IMR-90 (cell line): Measurements from ENCODE around the gene CSF1. TPM values are rescaled to one million over a fixed set of nuclear protein-coding genes. Genes with fewer than 3 reads are reported as not detected.

Source experiments
- ATAC-seq: fragments of 200-7000 bp; cut with Tn5 transposase; 2 replicates; pipeline ENCODE4 v1.9.1; 2020; ENCODE audit warnings: low read depth, mild to moderate bottlenecking, moderate library complexity
- BruUV-seq: library from RNA; stranded (reverse); fragments of 400-500 nt; replicated peaks from 2 replicates; lab custom pipeline; 2021; lab: Mats Ljungman, UMichigan
- CTCF ChIA-PET: fragments of 300-600 bp; formaldehyde crosslinking; extraction: SDS; loops from one replicate; lab custom pipeline; 2021; ENCODE audit warnings: antibody characterized with exemption; lab: Yijun Ruan, JAX
- POLR2A ChIA-PET: fragments of 300-600 bp; sonication (Branson Sonifier 250); formaldehyde crosslinking; loops from one replicate; lab custom pipeline; 2022; ENCODE audit warnings: antibody characterized with exemption; ENCODE audit not compliant: unreplicated experiment; lab: Charles Lee
- DNase-seq: peaks from one replicate; pipeline ENCODE4 v3.0.0; 2013
- H2AFZ ChIP-seq: replicated peaks from 2 replicates; pipeline ENCODE3; 2013; ENCODE audit warnings: low read length, mild to moderate bottlenecking; ENCODE audit not compliant: poor library complexity
- H2AK5ac ChIP-seq: 2 replicates; pipeline ENCODE4 v1.6.1; 2013; ENCODE audit warnings: low read depth, low read length, inconsistent platforms
- H2AK9ac ChIP-seq: replicated peaks from 2 replicates; pipeline ENCODE3; 2013; ENCODE audit warnings: mild to moderate bottlenecking, low read depth, low read length, moderate library complexity; ENCODE audit not compliant: poor library complexity
- H2BK120ac ChIP-seq: 2 replicates; pipeline ENCODE4 v1.6.1; 2013; ENCODE audit warnings: low read depth, low read length, inconsistent platforms
- H2BK15ac ChIP-seq: 3 replicates; pipeline ENCODE4 v1.6.1; 2013; ENCODE audit warnings: low read depth, low read length, inconsistent platforms
- H2BK20ac ChIP-seq: 2 replicates; pipeline ENCODE4 v1.6.1; 2013; ENCODE audit warnings: low read depth, mild to moderate bottlenecking, inconsistent platforms, low read length, moderate library complexity
- H2BK5ac ChIP-seq: 2 replicates; pipeline ENCODE4 v1.6.1; 2013; ENCODE audit warnings: mild to moderate bottlenecking, low read depth, low read length, inconsistent platforms; ENCODE audit not compliant: poor library complexity, severe bottlenecking
- H3K14ac ChIP-seq: replicated peaks from 2 replicates; pipeline ENCODE4 v1.6.1; 2013; ENCODE audit warnings: low read depth, low read length, inconsistent platforms
- H3K18ac ChIP-seq: 2 replicates; pipeline ENCODE4 v1.6.1; 2013; ENCODE audit warnings: low read depth, low read length, control low read depth
- H3K23ac ChIP-seq: 2 replicates; pipeline ENCODE4 v1.6.1; 2013; ENCODE audit warnings: low read depth, low read length, inconsistent platforms
- H3K27ac ChIP-seq: 2 replicates; pipeline ENCODE4 v1.5.1; 2013; ENCODE audit warnings: mild to moderate bottlenecking, control low read depth, low read length; ENCODE audit not compliant: insufficient read depth
- H3K27me3 ChIP-seq: 2 replicates; pipeline ENCODE4 v1.6.1; 2013; ENCODE audit warnings: low read length; ENCODE audit not compliant: control insufficient read depth, insufficient read depth
- H3K36me3 ChIP-seq: 2 replicates; pipeline ENCODE4 v1.6.1; 2013; ENCODE audit warnings: low read length, mixed read lengths; ENCODE audit not compliant: control insufficient read depth, insufficient read depth
- H3K4ac ChIP-seq: 2 replicates; pipeline ENCODE4 v1.6.1; 2013; ENCODE audit warnings: low read depth, low read length, inconsistent platforms
- H3K4me1 ChIP-seq: 2 replicates; pipeline ENCODE4 v1.6.1; 2013; ENCODE audit warnings: low read length, mixed read lengths; ENCODE audit not compliant: control insufficient read depth, insufficient read depth
- H3K4me2 ChIP-seq: 2 replicates; pipeline ENCODE4 v1.6.1; 2013; ENCODE audit warnings: low read depth, mild to moderate bottlenecking, control low read depth, low read length, moderate library complexity
- H3K4me3 ChIP-seq: 2 replicates; pipeline ENCODE4 v1.5.1; 2013; ENCODE audit warnings: low read depth, mild to moderate bottlenecking, control low read depth, low read length, moderate library complexity; ENCODE audit not compliant: insufficient read depth
- H3K56ac ChIP-seq: 2 replicates; pipeline ENCODE4 v1.6.1; 2013; ENCODE audit warnings: low read length, inconsistent platforms; ENCODE audit not compliant: insufficient read depth; ENCODE audit errors: extremely low read depth
- H3K79me1 ChIP-seq, 2 experiments: 2 replicates each; pipeline ENCODE4 v1.6.1; 2013; ENCODE audit warnings: low read length in 2 of 2, inconsistent platforms in 1 of 2, low read depth in 1 of 2
- H3K9ac ChIP-seq: 2 replicates; pipeline ENCODE4 v1.6.1; 2013; ENCODE audit warnings: low read depth, low read length, control low read depth
- H3K9me1 ChIP-seq: 2 replicates; pipeline ENCODE4 v1.6.1; 2013; ENCODE audit warnings: low read length, inconsistent platforms; ENCODE audit not compliant: insufficient read depth
- H3K9me3 ChIP-seq: 2 replicates; pipeline ENCODE4 v1.6.1; 2013; ENCODE audit warnings: low read length; ENCODE audit not compliant: control insufficient read depth, insufficient read depth
- H4K20me1 ChIP-seq: 2 replicates; pipeline ENCODE4 v1.6.1; 2013; ENCODE audit warnings: low read length, inconsistent platforms; ENCODE audit not compliant: insufficient read depth
- H4K5ac ChIP-seq: 2 replicates; pipeline ENCODE4 v1.6.1; 2013; ENCODE audit warnings: mild to moderate bottlenecking, low read depth, low read length, control low read depth
- H4K8ac ChIP-seq, 2 experiments: 2 replicates each; pipeline ENCODE4 v1.6.1; 2013; ENCODE audit warnings: low read depth in 2 of 2, low read length in 2 of 2, control low read depth in 1 of 2, inconsistent platforms in 1 of 2
- H4K91ac ChIP-seq: 2 replicates; pipeline ENCODE4 v1.6.1; 2013; ENCODE audit warnings: low read depth, low read length, inconsistent platforms; ENCODE audit not compliant: insufficient read depth
- BHLHE40 ChIP-seq: fragments of 150-350 bp; IDR thresholded peaks from 2 replicates; pipeline ENCODE4 v1.6.1; 2016; ENCODE audit warnings: mild to moderate bottlenecking, low read depth, low read length
- CEBPB ChIP-seq: IDR thresholded peaks from 2 replicates; pipeline ENCODE4 v1.6.1; 2012; ENCODE audit warnings: low read depth, low read length, improper control_type of control experiment
- ELK1 ChIP-seq: fragments of 150-350 bp; IDR thresholded peaks from 2 replicates; pipeline ENCODE4 v1.6.1; 2016; ENCODE audit warnings: low read depth, mild to moderate bottlenecking, low read length, moderate library complexity, borderline replicate concordance
- FOS ChIP-seq: fragments of 150-350 bp; IDR thresholded peaks from 2 replicates; pipeline ENCODE4 v1.6.1; 2016; ENCODE audit warnings: low read depth, low read length
- MAZ ChIP-seq: IDR thresholded peaks from 2 replicates; pipeline ENCODE4 v1.6.1; 2012; ENCODE audit warnings: low read depth, mild to moderate bottlenecking, low read length, improper control_type of control experiment, moderate library complexity, borderline replicate concordance
- MXI1 ChIP-seq: IDR thresholded peaks from 2 replicates; pipeline ENCODE4 v1.6.1; 2012; ENCODE audit warnings: low read depth, mild to moderate bottlenecking, low read length, moderate library complexity, borderline replicate concordance
- NFE2L2 ChIP-seq: fragments of 150-350 bp; IDR thresholded peaks from 2 replicates; pipeline ENCODE4 v1.6.1; 2016; ENCODE audit warnings: low read depth, mild to moderate bottlenecking, low read length
- POLR2A ChIP-seq: IDR thresholded peaks from 2 replicates; pipeline ENCODE4 v1.6.1; 2012; ENCODE audit warnings: mild to moderate bottlenecking, low read depth, low read length
- RAD21 ChIP-seq: IDR thresholded peaks from 2 replicates; pipeline ENCODE4 v1.6.1; 2012; ENCODE audit warnings: low read length, improper control_type of control experiment
- RCOR1 ChIP-seq: IDR thresholded peaks from 2 replicates; pipeline ENCODE4 v1.6.1; 2012; ENCODE audit warnings: mild to moderate bottlenecking, low read length, improper control_type of control experiment; ENCODE audit not compliant: insufficient replicate concordance
- RFX5 ChIP-seq: IDR thresholded peaks from 2 replicates; pipeline ENCODE4 v1.8.0; 2012; ENCODE audit warnings: low read depth, mild to moderate bottlenecking, low read length, moderate library complexity
- SMC3 ChIP-seq: fragments of 150-350 bp; IDR thresholded peaks from 2 replicates; pipeline ENCODE4 v1.6.1; 2016; ENCODE audit warnings: low read depth, mild to moderate bottlenecking, antibody characterized with exemption, low read length, moderate library complexity
- USF2 ChIP-seq: fragments of 150-350 bp; IDR thresholded peaks from 2 replicates; pipeline ENCODE4 v1.6.1; 2017; ENCODE audit warnings: mild to moderate bottlenecking, antibody characterized with exemption, low read length, low read depth
- WGBS, 2 experiments: methylation state at CpG; one replicate each; pipeline versions ENCODE4 v1.1.5 to v1.1.7; 2013; ENCODE audit warnings: missing lambda C conversion rate in 2 of 2; ENCODE audit not compliant: insufficient read length in 1 of 2; ENCODE audit errors: extremely low coverage in 2 of 2; 5-methylcytosine and 5-hydroxymethylcytosine counted together
- dilution Hi-C: fragments of 300-500 bp; cut with HindIII; formaldehyde crosslinking; loops from one replicate; pipeline ENCODE4 v1.14.3; 2018; ENCODE audit warnings: low sequenced_read_pairs; ENCODE audit not compliant: unreplicated experiment
- in situ Hi-C: fragments of 300-500 bp; cut with MboI; formaldehyde crosslinking; loops from 3 replicates; pipeline ENCODE4 v1.14.3; 2019; ENCODE audit warnings: low sequenced_read_pairs, inconsistent platforms, mixed read lengths
- intact Hi-C: fragments of 100-400 bp; cut with micrococcal nuclease; formaldehyde crosslinking; loops from 2 replicates; pipeline ENCODE4 v1.10.0; 2022
- polyA plus RNA-seq, 3 experiments: library from polyadenylated mRNA; depleted of rRNA; stranded (reverse); fragments of >200 nt; gene quantifications; 2 replicates each; pipeline ENCODE4 v1.2.3, GENCODE V29; 2012; ENCODE audit warnings: low replicate concordance in 1 of 3
- total RNA-seq: library from RNA; depleted of rRNA; stranded (reverse); fragments of >200 nt; gene quantifications from 2 replicates; pipeline ENCODE4 v1.2.3, GENCODE V29; 2012

The CSF1 gene
- total and polyA plus RNA-seq, 2 of the 4 experiments (the other 2 are of a cell fraction), result 14.3 to 22.0 TPM

GRCh38 chr1:109929588-109930251 is 19.1 kb downstream of the CSF1 start (continued):
- no peak for TF ChIP-seq RCOR1

- H3K9me1 ChIP-seq, result peaks cover 17% of the 10 kb centered on the region
- H3K56ac ChIP-seq, result no peak overlapping the region
- no peaks in the 10 kb centered on the region for H3K9me3 ChIP-seq
- H3K23ac ChIP-seq, result no peak overlapping the region
- peaks cover 23% of the 10 kb centered on the region for H3K4me1 ChIP-seq
- H4K20me1 ChIP-seq, result peaks cover 7% of the 10 kb centered on the region; the same call in 1 of the 2 replicates
- H4K91ac ChIP-seq, result no peak overlapping the region
- H3K4ac ChIP-seq, result peak overlapping the region; percentile 48
- H3K9ac ChIP-seq, result no peak overlapping the region
- in situ Hi-C loops, result no loop called here
- ChIA-PET CTCF (interaction anchor here (0.6 to 1.8 kb wide), 3 partner anchors 19 to 53 kb away, joined by 3 to 4 read pairs (median 3); no protein-coding TSS in a partner anchor), POLR2A (interaction anchor here (0.5 kb wide), 1 partner anchor 318 kb away, joined by 3 read pairs; no protein-coding TSS in a partner anchor)
- no peak overlapping the region for H2BK5ac ChIP-seq
- no peak overlapping the region for H2BK20ac ChIP-seq
- intact Hi-C loops, result loop anchor here (5.0 kb wide), 1 partner anchor 52 kb away; the partner anchor contains the start of gene AHCYL1
- H4K5ac ChIP-seq, result no peak overlapping the region
- no peak overlapping the region for H2AK9ac ChIP-seq
- H3K4me2 ChIP-seq, result no peak overlapping the region
- H3K4me3 ChIP-seq, result no peak overlapping the region
- H2BK15ac ChIP-seq, result no peak overlapping the region
- ATAC-seq, result no peak
- H3K27ac ChIP-seq, result peak overlapping the region; percentile 4; the same call in 1 of the 2 replicates
- peaks cover 43% of the 10 kb centered on the region for H3K36me3 ChIP-seq
- no CpG with 5 or more reads among the region's 9 CpGs for WGBS, 2 experiments
- peak overlapping the region; percentile 44; the same call in 1 of the 2 replicates for H2AK5ac ChIP-seq
- no peak overlapping the region for H3K14ac ChIP-seq
- BruUV-seq, result no TSS peak
- H2AFZ ChIP-seq, result no peak overlapping the region
- DNase-seq, result no peak
- H3K27me3 ChIP-seq, result no peaks in the 10 kb centered on the region
- H4K8ac ChIP-seq, result no peak overlapping the region; a peak in 1 of 4 replicates
- no peak overlapping the region for H3K18ac ChIP-seq
- no peak overlapping the region for H2BK120ac ChIP-seq
- peaks cover 4 to 33% of the 10 kb centered on the region in 2 experiments; a peak in 3 of 4 replicates for H3K79me1 ChIP-seq
- dilution Hi-C loops, result no loop called here
- no peak for TF ChIP-seq MAZ
- TF ChIP-seq POLR2A, result no peak
- TF ChIP-seq USF2, result no peak
- TF ChIP-seq MXI1, result no peak
- no peak for TF ChIP-seq RFX5
- no peak for TF ChIP-seq BHLHE40
- TF ChIP-seq CEBPB, result no peak
- no peak for TF ChIP-seq FOS
- no peak for TF ChIP-seq RAD21
- TF ChIP-seq SMC3, result no peak
- no peak for TF ChIP-seq ELK1
- TF ChIP-seq RCOR1, result no peak
- TF ChIP-seq NFE2L2, result no peak
Measured at GRCh38 chr1:109930252-109930993, 19.8 kb downstream of the CSF1 start.
